GM12872 (cell line): ENCODE results near the gene MYOF.

ENCODE experiments used
- TF ChIP-seq, protein P1 (sequence below): IDR thresholded peaks from 3 replicates; pipeline ENCODE4 v1.5.1; 2011; ENCODE audit warnings: low read depth, mild to moderate bottlenecking, low read length, moderate library complexity; ENCODE audit not compliant: insufficient read depth

Gene MYOF

DNA sequence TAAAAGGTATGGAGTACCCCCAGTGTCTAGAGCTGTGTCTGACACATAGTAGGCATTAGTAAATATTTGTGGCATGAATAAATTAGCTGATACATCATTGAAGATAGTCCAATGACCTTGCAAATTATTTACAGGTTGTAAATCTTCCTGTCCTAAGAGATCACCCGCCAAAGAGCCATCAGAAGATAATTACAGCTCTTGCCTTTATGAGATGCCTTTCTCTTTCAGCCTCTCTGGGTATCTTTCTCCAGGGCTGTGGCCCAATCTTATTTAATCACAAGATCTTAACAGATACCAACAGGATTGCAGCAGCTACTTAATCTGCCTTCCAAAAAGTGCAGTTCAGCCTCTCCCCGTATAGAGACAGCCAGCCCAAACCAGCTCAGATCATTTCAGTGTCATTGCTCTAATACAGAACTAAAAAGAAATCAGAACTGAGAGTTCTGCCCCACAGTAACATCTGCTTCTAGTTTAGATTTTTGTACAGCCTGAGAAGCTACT lies 41.5 kb downstream of the MYOF start:
- TF ChIP-seq, protein P1, sequence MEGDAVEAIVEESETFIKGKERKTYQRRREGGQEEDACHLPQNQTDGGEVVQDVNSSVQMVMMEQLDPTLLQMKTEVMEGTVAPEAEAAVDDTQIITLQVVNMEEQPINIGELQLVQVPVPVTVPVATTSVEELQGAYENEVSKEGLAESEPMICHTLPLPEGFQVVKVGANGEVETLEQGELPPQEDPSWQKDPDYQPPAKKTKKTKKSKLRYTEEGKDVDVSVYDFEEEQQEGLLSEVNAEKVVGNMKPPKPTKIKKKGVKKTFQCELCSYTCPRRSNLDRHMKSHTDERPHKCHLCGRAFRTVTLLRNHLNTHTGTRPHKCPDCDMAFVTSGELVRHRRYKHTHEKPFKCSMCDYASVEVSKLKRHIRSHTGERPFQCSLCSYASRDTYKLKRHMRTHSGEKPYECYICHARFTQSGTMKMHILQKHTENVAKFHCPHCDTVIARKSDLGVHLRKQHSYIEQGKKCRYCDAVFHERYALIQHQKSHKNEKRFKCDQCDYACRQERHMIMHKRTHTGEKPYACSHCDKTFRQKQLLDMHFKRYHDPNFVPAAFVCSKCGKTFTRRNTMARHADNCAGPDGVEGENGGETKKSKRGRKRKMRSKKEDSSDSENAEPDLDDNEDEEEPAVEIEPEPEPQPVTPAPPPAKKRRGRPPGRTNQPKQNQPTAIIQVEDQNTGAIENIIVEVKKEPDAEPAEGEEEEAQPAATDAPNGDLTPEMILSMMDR: no peak

DNA sequence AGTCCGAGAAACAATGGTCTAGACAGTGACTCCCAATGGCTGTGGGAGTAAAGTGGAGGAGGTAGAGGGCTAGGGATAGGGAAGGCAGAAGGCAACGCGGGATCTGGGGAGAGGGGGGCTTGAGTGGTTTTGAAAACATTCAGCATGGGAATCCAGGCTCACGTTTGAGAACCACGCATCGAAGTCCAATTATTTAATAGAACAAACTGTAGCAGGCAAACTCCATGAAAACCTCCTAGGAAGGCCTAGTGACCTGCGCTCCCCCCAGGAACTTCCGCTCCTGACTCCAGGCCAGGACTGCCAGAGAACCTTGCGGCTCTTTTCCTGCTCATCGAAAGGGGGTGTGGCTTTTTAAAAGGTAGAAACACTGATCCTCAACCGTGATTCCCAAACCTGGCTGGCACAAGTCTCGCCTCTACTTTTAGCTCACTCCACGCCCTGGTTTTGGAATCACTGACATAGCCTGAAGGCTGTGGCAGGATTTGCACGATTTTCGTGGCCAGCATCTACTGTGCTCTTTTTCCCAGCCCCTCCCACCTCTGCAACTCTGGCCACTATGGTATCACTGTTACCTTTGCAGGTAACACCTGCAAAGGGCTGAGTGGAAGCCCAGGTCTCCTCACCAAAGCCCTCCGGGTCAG lies 43.4 kb downstream of the MYOF start:
- TF ChIP-seq, protein P1: no peak

DNA sequence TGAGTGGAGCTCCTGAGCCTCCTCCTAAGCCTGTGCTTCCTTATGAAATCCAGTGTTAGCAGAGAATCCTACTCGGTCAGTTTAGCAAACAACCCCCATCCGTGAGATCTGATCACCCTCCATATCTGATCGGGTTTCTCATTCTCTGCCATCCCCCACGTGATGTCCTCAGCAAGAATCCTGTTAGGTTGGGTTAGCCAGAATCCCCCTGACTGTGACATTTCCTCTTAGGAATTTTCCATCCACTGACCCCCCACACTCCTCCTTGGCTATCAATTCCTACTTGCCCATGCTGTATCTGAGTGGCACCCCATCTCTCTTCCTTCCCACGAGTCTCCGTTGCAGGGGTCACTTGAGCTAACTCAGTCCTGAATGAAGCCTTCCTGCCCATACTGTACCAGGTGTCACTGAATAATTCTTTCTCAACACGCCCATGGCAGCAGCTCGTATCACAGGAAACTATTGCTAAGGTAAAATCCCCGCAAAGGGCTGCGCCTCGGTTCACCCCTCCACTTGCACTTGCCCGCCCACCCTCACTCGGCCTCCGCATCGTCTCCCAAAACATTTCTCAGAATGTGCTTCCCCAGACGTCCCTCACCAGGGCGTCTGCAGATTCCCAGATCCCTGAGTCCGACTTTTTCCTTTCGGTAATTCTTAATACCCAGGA lies 44.1 kb downstream of the MYOF start:
- TF ChIP-seq, protein P1: no peak

DNA sequence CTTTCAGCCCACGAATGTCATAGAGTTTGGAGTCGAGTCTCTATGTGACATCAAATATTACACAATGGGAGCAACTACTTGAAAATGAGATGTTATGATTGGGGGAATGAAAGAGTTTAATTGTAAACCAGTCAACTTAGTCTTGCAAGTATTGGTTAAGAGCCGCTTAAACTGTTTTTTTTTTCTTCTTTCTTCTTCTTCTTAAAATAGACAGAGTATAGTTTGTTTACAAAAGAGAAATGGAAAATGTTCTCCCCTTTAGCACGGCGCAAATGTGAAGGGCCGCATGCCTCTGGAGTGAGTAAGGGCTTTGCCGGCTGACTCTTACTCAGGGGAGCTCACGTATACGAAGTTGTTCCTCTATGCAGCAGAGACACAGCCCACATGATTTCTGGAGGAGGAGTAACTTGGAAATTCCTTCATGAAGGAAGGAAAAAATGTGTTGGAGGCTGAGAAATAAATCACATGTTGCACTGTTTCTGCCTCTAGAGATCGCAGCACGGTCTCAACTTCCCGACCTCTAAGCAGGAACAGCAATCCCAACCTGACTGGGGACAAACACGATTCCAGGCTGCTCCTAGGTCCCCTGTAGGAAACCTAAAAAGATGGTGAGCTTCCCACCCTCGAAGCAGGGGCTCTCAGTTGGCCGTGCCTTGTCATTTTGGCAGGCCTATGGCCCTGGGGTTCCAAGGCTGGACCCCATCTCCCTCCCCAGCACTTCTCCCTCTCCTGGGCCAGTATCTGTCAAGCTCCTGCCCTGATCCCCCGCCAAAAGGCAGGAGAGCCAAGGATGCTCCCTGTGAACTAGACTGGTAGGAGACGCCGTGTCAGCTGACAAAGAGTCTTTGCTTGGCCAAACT lies 44.8 kb downstream of the MYOF start:
- TF ChIP-seq, protein P1: no peak

DNA sequence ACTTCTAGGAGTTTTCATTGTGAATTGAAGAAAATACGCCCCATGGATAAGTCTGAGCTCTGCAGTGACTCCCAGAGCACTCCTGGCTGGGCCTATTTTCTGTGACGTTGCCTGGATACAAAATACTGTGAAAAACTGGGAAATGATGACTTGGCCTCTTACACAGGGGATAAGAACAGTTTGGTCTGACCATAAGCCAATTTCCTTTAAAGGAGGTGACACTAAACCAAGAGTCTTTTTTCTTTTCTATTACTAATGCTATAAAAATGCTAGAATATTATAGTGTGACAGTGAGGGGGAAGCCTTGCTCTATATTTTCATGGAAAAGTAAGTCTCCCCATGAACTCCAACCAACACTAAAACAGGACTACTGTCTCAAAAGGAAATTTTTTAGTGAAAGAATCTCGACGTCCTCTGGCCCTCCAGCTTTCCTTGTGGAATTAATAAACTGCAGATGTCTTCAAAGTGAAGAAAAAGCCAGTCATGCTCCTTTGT lies 45.5 kb downstream of the MYOF start:
- TF ChIP-seq, protein P1: no peak

DNA sequence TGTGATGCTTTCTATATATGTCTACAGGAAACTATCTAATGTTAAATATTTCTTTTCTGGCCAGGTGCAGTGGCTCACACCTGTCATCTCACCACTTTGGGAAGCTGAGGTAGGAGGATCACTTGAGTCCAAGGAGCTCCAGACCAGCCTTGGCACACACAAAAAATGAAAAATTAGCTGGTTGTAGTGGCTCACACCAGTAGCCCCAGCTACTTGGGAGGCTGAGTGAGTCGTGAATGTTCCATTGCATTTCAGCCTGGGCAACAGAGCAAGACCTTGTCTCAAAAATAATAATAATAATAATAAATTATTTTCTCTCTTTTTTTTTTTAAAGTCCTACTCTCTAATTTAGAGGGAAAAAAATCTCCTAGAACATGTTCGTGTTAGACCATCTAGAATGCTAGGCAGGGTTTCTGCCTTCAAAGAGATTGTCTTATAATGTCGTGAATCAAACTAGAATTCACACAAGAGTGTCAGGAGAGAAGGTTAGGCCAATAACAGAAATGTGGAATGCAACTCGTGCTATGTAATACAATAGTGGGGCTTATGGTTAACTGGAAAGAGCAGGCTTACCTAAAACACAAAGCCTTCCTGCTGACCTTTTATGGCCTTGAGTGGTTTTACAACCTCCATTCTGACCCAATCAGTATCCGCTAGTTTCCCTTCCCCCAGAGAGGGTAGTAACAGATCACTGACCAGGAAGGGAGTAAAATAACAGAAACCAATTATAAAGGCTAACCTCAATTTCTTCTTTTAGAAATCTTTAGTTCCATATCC lies 46.3 kb downstream of the MYOF start:
- TF ChIP-seq, protein P1: no peak
